K562 (cell line): Measurements from ENCODE around the gene PRDM12. TPM values are rescaled to one million over a fixed set of nuclear protein-coding genes. Genes with fewer than 3 reads are reported as not detected.

Experiments
- ATAC-seq: fragments of 200-7000 bp; cut with Tn5 transposase; 3 replicates; pipeline ENCODE4 v1.9.1; 2020; ENCODE audit warnings: moderate library complexity
- BruUV-seq: library from RNA; stranded (reverse); fragments of 400-500 nt; replicated peaks from 2 replicates; lab custom pipeline; 2021; lab: Mats Ljungman, UMichigan
- CTCF ChIA-PET: fragments of 300-600 bp; formaldehyde crosslinking; extraction: SDS; loops from one replicate; lab custom pipeline; 2021; ENCODE audit warnings: low intra/inter-chr PET ratio; lab: Yijun Ruan, JAX
- POLR2A ChIA-PET: fragments of 300-600, 350-650 bp; sonication (Branson Sonifier 250); formaldehyde crosslinking; extraction: SDS; loops from one replicate; lab custom pipeline; 2021; ENCODE audit warnings: antibody characterized with exemption, inconsistent platforms; lab: Yijun Ruan, JAX
- DNase-seq, 4 experiments: peaks; one replicate each; pipeline versions ENCODE4 v3.0.0 to v3.0.0-alpha.2; 2011 to 2018; ENCODE audit warnings: low spot score in 3 of 4, mixed read lengths in 3 of 4; ENCODE audit errors: extremely low read depth in 1 of 4
- FAIRE-seq: peaks from 2 replicates; lab custom pipeline; 2011; peaks lifted over from hg19 to GRCh38; lab: Jason Lieb, UNC
- H2AFZ ChIP-seq: 2 replicates; pipeline ENCODE4 v1.6.0; 2011; ENCODE audit warnings: low read depth, low read length, control low read depth, inconsistent platforms
- H3K27ac ChIP-seq: fragments of 200-600 bp; 3 replicates; pipeline ENCODE4 v1.8.0; 2011; ENCODE audit warnings: low read depth, mild to moderate bottlenecking, control low read depth, inconsistent platforms, low read length, moderate library complexity, mixed read lengths; ENCODE audit errors: extremely low read depth
- H3K27me3 ChIP-seq, 2 experiments: fragments of 300-600 bp in 1 of 2; 2 replicates in 1 of 2; 3 replicates in 1 of 2; pipeline versions ENCODE4 v1.6.0 to v1.8.0; 2011; ENCODE audit warnings: inconsistent platforms in 2 of 2, low read length in 2 of 2, mild to moderate bottlenecking in 1 of 2, mixed read lengths in 1 of 2, moderate library complexity in 1 of 2; ENCODE audit not compliant: control insufficient read depth in 2 of 2, insufficient read depth in 2 of 2
- H3K36me3 ChIP-seq: fragments of 300-600 bp; 3 replicates; pipeline ENCODE4 v1.8.0; 2011; ENCODE audit warnings: mild to moderate bottlenecking, low read length, inconsistent platforms; ENCODE audit not compliant: control insufficient read depth, insufficient read depth
- H3K4me1 ChIP-seq, 2 experiments: fragments of 200-600 bp in 1 of 2; replicated peaks in 1 of 2; 2 replicates in 1 of 2; 3 replicates in 1 of 2; pipeline versions ENCODE4 v1.5.1 to v1.8.0; 2011; ENCODE audit warnings: inconsistent platforms in 2 of 2, low read length in 2 of 2, mild to moderate bottlenecking in 1 of 2, mixed read lengths in 1 of 2, moderate library complexity in 1 of 2; ENCODE audit not compliant: control insufficient read depth in 2 of 2, insufficient read depth in 2 of 2
- H3K4me2 ChIP-seq: 2 replicates; pipeline ENCODE4 v1.6.1; 2011; ENCODE audit warnings: low read length, control low read depth, inconsistent platforms, mixed read lengths; ENCODE audit not compliant: insufficient read depth
- H3K4me3 ChIP-seq: fragments of 200-600 bp; sonication (generic), shearing (Covaris generic); 2 replicates; pipeline ENCODE4 v1.5.1; 2016; ENCODE audit warnings: control low read depth, inconsistent platforms
- H3K79me2 ChIP-seq: fragments of 200-600 bp; 3 replicates; pipeline ENCODE4 v1.8.0; 2011; ENCODE audit warnings: low read length, inconsistent platforms; ENCODE audit not compliant: control insufficient read depth, insufficient read depth
- H3K9ac ChIP-seq, 2 experiments: 2 replicates each; pipeline versions ENCODE4 v1.6.0 to v1.6.1; 2011; ENCODE audit warnings: low read depth in 2 of 2, low read length in 2 of 2, control low read depth in 1 of 2, inconsistent platforms in 1 of 2, mild to moderate bottlenecking in 1 of 2, mixed read lengths in 1 of 2; ENCODE audit not compliant: insufficient read depth in 1 of 2
- H3K9me1 ChIP-seq: one replicate; pipeline ENCODE4 v1.6.0; 2011; ENCODE audit warnings: inconsistent platforms, mild to moderate bottlenecking, low read length, moderate library complexity; ENCODE audit not compliant: control insufficient read depth, insufficient read depth
- H3K9me3 ChIP-seq: replicated peaks from 2 replicates; pipeline ENCODE4 v1.5.1; 2011; ENCODE audit warnings: low read depth, low read length, inconsistent platforms; ENCODE audit not compliant: control insufficient read depth, insufficient read depth
- H4K20me1 ChIP-seq: replicated peaks from 2 replicates; pipeline ENCODE4 v1.6.1; 2011; ENCODE audit warnings: low read length, inconsistent platforms, mixed read lengths; ENCODE audit not compliant: control insufficient read depth, insufficient read depth
- BACH1 ChIP-seq: fragments of 200-800 bp; sonication (Bioruptor generic); IDR thresholded peaks from 2 replicates; pipeline ENCODE4 v1.6.1; 2016; ENCODE audit warnings: missing genetic modification characterization, missing compliant biosample characterization
- CXXC5 ChIP-seq: fragments of 250-450 bp; sonication (Bioruptor Pico); IDR thresholded peaks from 2 replicates; pipeline ENCODE4 v1.8.0; 2022; ENCODE audit warnings: inconsistent platforms, mild to moderate bottlenecking, moderate library complexity
- ESRRA ChIP-seq: fragments of 450-650 bp; IDR thresholded peaks from 2 replicates; pipeline ENCODE4 v1.6.1; 2014; ENCODE audit warnings: low read depth, mild to moderate bottlenecking, moderate library complexity, borderline replicate concordance
- FOSL1 ChIP-seq: fragments of 200-800 bp; sonication (Bioruptor generic); conservative IDR thresholded peaks from 2 replicates; pipeline ENCODE4 v1.6.1; 2016; ENCODE audit warnings: missing genetic modification characterization, missing compliant biosample characterization
- MIER1 ChIP-seq: fragments of 450-650 bp; IDR thresholded peaks from 2 replicates; pipeline ENCODE4 v1.6.1; 2016; ENCODE audit warnings: antibody characterized with exemption, mild to moderate bottlenecking, low read depth
- OTX1 ChIP-seq: fragments of 450-650 bp; formaldehyde crosslinking; IDR thresholded peaks from 2 replicates; pipeline ENCODE4 v1.4.0; 2022; ENCODE audit warnings: mild to moderate bottlenecking
- SP1 ChIP-seq: sonication (generic); formaldehyde crosslinking; IDR thresholded peaks from 2 replicates; pipeline ENCODE4 v1.8.1; 2022; ENCODE audit warnings: mild to moderate bottlenecking, missing genetic modification reagents
- TAF7 ChIP-seq: fragments of 450-650 bp; IDR thresholded peaks from 2 replicates; pipeline ENCODE4 v1.6.1; 2016; ENCODE audit warnings: missing genetic modification characterization, missing compliant biosample characterization
- TRIM24 ChIP-seq, 2 experiments: fragments of 450-650 bp; IDR thresholded peaks; 2 replicates each; pipeline ENCODE4 v1.6.1; 2016
- ZNF23 ChIP-seq: fragments of 250-450 bp; sonication (Bioruptor Pico); IDR thresholded peaks from 2 replicates; pipeline ENCODE4 v1.4.0; 2020; ENCODE audit warnings: mild to moderate bottlenecking
- ZNF766 ChIP-seq: fragments of 200-800 bp; sonication (Bioruptor generic); conservative IDR thresholded peaks from 2 replicates; pipeline ENCODE4 v1.6.1; 2016; ENCODE audit warnings: missing genetic modification characterization, missing compliant biosample characterization
- WGBS: fragments of 100-300 bp; shearing (Covaris generic); methylation state at CpG from one replicate; pipeline ENCODE4 v1.1.6; 2016; ENCODE audit warnings: low coverage, mixed read lengths; ENCODE audit not compliant: insufficient coverage; ENCODE audit errors: missing lambda C conversion rate; 5-methylcytosine and 5-hydroxymethylcytosine counted together
- in situ Hi-C: fragments of 300-500 bp; cut with MboI; formaldehyde crosslinking; loops from 4 replicates; pipeline ENCODE4 v1.15.0; 2018; ENCODE audit warnings: inconsistent platforms, mixed read lengths
- intact Hi-C: fragments of 100-400 bp; cut with micrococcal nuclease; formaldehyde crosslinking; loops from 2 replicates; pipeline ENCODE4 v1.14.2; 2022
- polyA plus RNA-seq, 8 experiments: library from polyadenylated mRNA; depleted of rRNA in 4 of 8; stranded (reverse) in 5 of 8; unstranded in 3 of 8; fragments of >200 nt; fragmentation: Nextera tagmentation in 2 of 8; fragmentation: Illumina TruSeq in 1 of 8; extraction: Ambion mirVana in 2 of 8; extraction: Trizol in 1 of 8; gene quantifications; 2 replicates each; pipeline versions ENCODE4 v1.2.1 to v1.2.3, GENCODE V29; 2011 to 2014; ENCODE audit warnings: inconsistent platforms in 1 of 8, missing spikeins in 1 of 8
- total RNA-seq, 7 experiments: library from RNA; depleted of rRNA in 6 of 7; stranded (reverse); fragments of >200 nt in 6 of 7; fragmentation: Illumina TruSeq in 2 of 7; extraction: Trizol in 2 of 7; gene quantifications; 2 replicates each; pipeline versions ENCODE4 v1.2.1 to v1.2.3, GENCODE V29; 2011 to 2021; ENCODE audit warnings: low replicate concordance in 1 of 7
- TF ChIP-seq, protein P1 (sequence below): fragments of 250-450 bp; sonication (Bioruptor Pico); IDR thresholded peaks from 2 replicates; pipeline ENCODE4 v1.9.0; 2021; ENCODE audit warnings: mild to moderate bottlenecking, inconsistent platforms
- TF ChIP-seq, protein P2 (sequence below): IDR thresholded peaks from 2 replicates; pipeline ENCODE4 v1.6.1; 2011; ENCODE audit not compliant: insufficient read length; ENCODE audit errors: extremely low read depth

Gene PRDM12
- total and polyA plus RNA-seq, 9 of the 15 experiments (the other 6 are each of a cell fraction or from before 2014, with no cell fraction given) = 0.04 to 0.22 (median 0.07) TPM; not detected in 3

DNA sequence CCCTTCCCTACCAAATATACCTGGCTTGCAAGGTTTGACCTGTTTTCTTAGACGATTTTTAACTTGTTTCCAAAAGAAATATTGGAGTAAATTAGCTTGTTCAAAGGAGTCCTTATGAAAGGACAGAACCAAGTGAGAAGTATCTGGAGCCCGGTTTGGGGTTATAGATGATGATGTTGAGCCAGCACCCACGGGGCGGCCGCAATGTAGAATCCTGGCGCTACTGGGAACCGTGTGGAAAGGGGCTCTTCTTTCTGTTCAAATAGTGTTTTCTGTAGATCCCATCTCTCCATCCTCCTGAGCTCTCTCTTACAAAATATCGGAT is 28.7 kb downstream of the PRDM12 start:
- Histone ChIP-seq H3K4me3 (peak overlapping the region; percentile 81), H3K9me1 (peaks cover 3% of the 10 kb centered on the region), H3K4me2 (peak overlapping the region; percentile 98), H3K36me3 (peaks cover 31% of the 10 kb centered on the region), H2AFZ (peak overlapping the region; percentile 98), H3K4me1 (peaks cover 9 to 12% of the 10 kb centered on the region in 2 experiments; a peak in 4 of 5 replicates), H3K27me3 (no peaks in the 10 kb centered on the region), H3K27ac (peak overlapping the region; percentile 49), H3K9me3 (0 out of 2 replicates have a peak, but pooled peaks cover 3% of the 10 kb centered on the region), H4K20me1 (peaks cover 5% of the 10 kb centered on the region), H3K9ac (peak overlapping the region in 1 of 2 experiments; percentile 58; a peak in 2 of 4 replicates), H3K79me2 (peaks cover 45% of the 10 kb centered on the region)
- TF ChIP-seq ZNF766 (CRISPR knock-in tag) (no peak), TRIM24 (IDR thresholded peaks at IDR 0.05) (no peak), BACH1 (tag) (0 out of 2 replicates have a peak, but pooled peaks have one; percentile 58), FOSL1 (tag) (0 out of 2 replicates have a peak, but pooled peaks have one; percentile 15), ZNF23 (CRISPR knock-in tag) (no peak), OTX1 (CRISPR knock-in tag) (no peak), SP1 (CRISPR knock-in tag) (no peak), ESRRA (no peak), MIER1 (peak; percentile 25; the same call in 1 of the 2 replicates), CXXC5 (CRISPR knock-in tag) (no peak), TAF7 (tag) (no peak)
- TF ChIP-seq, protein P1, sequence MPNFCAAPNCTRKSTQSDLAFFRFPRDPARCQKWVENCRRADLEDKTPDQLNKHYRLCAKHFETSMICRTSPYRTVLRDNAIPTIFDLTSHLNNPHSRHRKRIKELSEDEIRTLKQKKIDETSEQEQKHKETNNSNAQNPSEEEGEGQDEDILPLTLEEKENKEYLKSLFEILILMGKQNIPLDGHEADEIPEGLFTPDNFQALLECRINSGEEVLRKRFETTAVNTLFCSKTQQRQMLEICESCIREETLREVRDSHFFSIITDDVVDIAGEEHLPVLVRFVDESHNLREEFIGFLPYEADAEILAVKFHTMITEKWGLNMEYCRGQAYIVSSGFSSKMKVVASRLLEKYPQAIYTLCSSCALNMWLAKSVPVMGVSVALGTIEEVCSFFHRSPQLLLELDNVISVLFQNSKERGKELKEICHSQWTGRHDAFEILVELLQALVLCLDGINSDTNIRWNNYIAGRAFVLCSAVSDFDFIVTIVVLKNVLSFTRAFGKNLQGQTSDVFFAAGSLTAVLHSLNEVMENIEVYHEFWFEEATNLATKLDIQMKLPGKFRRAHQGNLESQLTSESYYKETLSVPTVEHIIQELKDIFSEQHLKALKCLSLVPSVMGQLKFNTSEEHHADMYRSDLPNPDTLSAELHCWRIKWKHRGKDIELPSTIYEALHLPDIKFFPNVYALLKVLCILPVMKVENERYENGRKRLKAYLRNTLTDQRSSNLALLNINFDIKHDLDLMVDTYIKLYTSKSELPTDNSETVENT = no peak
- TF ChIP-seq, protein P2, sequence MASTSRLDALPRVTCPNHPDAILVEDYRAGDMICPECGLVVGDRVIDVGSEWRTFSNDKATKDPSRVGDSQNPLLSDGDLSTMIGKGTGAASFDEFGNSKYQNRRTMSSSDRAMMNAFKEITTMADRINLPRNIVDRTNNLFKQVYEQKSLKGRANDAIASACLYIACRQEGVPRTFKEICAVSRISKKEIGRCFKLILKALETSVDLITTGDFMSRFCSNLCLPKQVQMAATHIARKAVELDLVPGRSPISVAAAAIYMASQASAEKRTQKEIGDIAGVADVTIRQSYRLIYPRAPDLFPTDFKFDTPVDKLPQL = no peak
- WGBS = 12% methylated on average over 8 of the region's 8 CpGs
- POLR2A ChIA-PET = interaction anchor here (0.6 to 1.8 kb wide), 11 partner anchors 9 to 245 kb away, joined by 3 to 8 read pairs (median 4); no protein-coding TSS in a partner anchor
- FAIRE-seq (no peak), ATAC-seq (no peak), DNase-seq (no peak)
- intact Hi-C loops = no loop called here
- CTCF ChIA-PET = interaction anchor here (1.0 kb wide), 1 partner anchor 9 kb away, joined by 3 read pairs; no protein-coding TSS in a partner anchor
- in situ Hi-C loops = loop anchor here (25.0 kb wide), 1 partner anchor 556 kb away; no protein-coding TSS in a partner anchor
- BruUV-seq = no TSS peak
